ENCODE data around the gene RBM11. TPM values are rescaled to one million over a fixed set of nuclear protein-coding genes. Genes with fewer than 3 reads are reported as not detected.
A peak's percentile ranks its signal among the peaks of the same experiment; 100 is the strongest.

RBM11 gene
- total RNA-seq, 4 donors from 2014 or later = 8.8 to 28.5 (median 13.0) TPM

DNA sequence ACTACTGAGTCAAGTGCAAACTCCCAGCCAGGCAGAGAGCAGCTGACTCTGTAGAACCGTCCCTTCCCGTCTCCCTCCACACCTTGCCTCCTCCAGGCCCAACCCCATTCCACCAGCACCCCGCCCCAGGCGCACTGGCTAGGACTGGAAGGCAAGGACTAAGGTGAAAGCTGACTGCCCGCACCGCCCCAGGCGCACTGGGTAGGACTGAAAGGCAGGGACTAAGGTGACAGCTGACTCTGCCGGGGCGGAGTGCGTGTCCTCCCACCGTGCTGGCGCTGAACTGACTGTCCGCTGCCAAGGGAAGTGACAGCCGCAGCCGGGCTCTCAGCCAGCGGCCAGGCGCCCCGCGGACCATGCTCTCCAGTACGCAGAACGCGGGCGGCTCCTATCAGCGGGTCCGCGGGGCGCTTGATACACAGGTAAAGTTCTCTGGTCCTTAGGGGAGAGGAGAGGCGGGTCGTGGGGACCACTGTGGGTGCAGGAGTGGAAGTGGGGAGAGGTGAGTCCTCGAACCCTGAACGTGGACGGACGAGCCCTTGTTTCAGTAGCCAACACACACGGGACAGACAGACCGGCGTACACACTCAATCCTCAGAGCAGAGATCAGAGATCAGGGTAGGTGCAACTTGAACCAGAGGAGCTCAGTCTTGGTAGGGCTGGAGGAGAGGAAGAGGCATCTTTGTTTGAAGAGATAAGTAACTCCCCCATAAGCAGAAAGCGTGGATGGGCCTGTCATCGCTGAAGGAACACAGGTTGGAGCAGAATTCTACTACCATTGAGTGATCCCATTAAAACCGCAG lies 58.0 kb downstream of the RBM11 start:
- H3K36me3 ChIP-seq = no peaks in the 10 kb centered on the region
- TF ChIP-seq EP300 (IDR thresholded peaks at IDR 0.05) = no peak
- TF ChIP-seq POLR2A (IDR thresholded peaks at IDR 0.05) = no peak
- no peak for TF ChIP-seq CTCF (IDR thresholded peaks at IDR 0.05)
- no peak for DNase-seq (ENCODE audit: low spot score in 2 of 2)
- H3K4me3 ChIP-seq = peak overlapping the region in 1 of 4 donors; percentile 30
- WGBS, 2 donors = 29 to 32% methylated on average over 27 to 39 of the region's 39 CpGs
- H3K4me1 ChIP-seq = peaks cover 0 to 4% (median 0%) of the 10 kb centered on the region in 4 donors
- peaks cover 0 to 22% of the 10 kb centered on the region in 2 donors for H3K27me3 ChIP-seq
- no peaks in the 10 kb centered on the region for H3K9me3 ChIP-seq
- no peak overlapping the region for H3K27ac ChIP-seq

DNA sequence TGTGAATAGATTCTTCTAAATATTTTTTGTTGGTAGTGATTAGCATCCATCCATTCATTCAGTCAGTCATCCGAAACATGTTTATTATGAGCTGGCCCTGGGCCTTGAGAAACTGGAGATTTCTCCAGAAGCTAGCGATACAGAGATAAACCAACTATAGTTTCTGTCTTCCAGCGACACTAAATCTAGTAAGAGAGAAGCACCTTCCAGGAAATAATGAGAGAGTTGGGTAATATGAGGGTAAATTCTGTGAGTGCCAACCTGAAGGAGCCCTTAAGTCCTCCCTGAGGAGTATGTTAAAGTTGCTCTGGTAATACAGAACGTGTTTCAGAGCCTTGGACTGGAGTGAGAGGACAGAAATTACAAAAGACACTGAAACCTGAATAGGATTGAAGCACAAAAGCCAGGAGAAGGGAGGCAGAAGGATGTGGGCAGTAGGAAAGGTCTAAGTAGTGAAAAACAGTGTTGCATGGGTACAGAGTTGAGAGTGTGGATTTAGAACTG lies 59.8 kb downstream of the RBM11 start:
- no peaks in the 10 kb centered on the region for H3K36me3 ChIP-seq
- WGBS, 2 donors = 83 to 87% methylated on average over 4 of the region's 4 CpGs
- DNase-seq (ENCODE audit: low spot score in 2 of 2) = no peak
- H3K4me3 ChIP-seq = no peak overlapping the region
- H3K27ac ChIP-seq = no peak overlapping the region
- H3K27me3 ChIP-seq = peaks cover 0 to 22% of the 10 kb centered on the region in 2 donors
- H3K9me3 ChIP-seq = no peaks in the 10 kb centered on the region
- TF ChIP-seq CTCF (IDR thresholded peaks at IDR 0.05) = no peak
- no peak for TF ChIP-seq POLR2A (IDR thresholded peaks at IDR 0.05)
- TF ChIP-seq EP300 (IDR thresholded peaks at IDR 0.05) = no peak
- peaks cover 0 to 4% (median 0%) of the 10 kb centered on the region in 4 donors for H3K4me1 ChIP-seq

Other genes starting within 250 kb of the RBM11 start
- 1 to 10 TPM in 1 of 4 donors, not detected in 3; 2.1 TPM for gene LIPI, start 5.2 kb upstream of the RBM11 start, total RNA-seq
- 10 to 100 TPM; 19.4 to 32.4 (median 30.4) TPM for gene HSPA13, start 167.0 kb downstream of the RBM11 start, total RNA-seq

Data from tibial nerve (tissue), 4 donors.